ENCODE results near the gene MAN1C1.

Gene MAN1C1

GRCh38 chr1:25816112-25816718 is 199.6 kb downstream of the MAN1C1 start:
- DNase-seq: peak in 1 of 10 donors; percentile 67
- intact Hi-C loops (cut with DNase I): loop anchor here (10.0 kb wide), 1 partner anchor 381 kb away; the partner anchor contains the start of gene MACO1

- DNase-seq: no peak
- intact Hi-C loops (cut with DNase I): loop anchor here (10.0 kb wide), 1 partner anchor 383 kb away; the partner anchor contains the start of gene MACO1
These were observed 201.4 kb downstream of the MAN1C1 start for GRCh38 chr1:25817840-25818501.

- no peak for DNase-seq
- intact Hi-C loops (cut with DNase I): loop anchor here (10.0 kb wide), 1 partner anchor 384 kb away; the partner anchor contains the start of gene MACO1
These were observed 202.0 kb downstream of the MAN1C1 start for GRCh38 chr1:25818569-25818968.

- DNase-seq: peak; percentile 86 to 98 (median 88)
- intact Hi-C loops (cut with DNase I): loop anchor here (10.0 kb wide), 1 partner anchor 385 kb away; the partner anchor contains the start of gene MACO1
These were observed 203.1 kb downstream of the MAN1C1 start, which contains the start of gene MTFR1L for GRCh38 chr1:25819491-25820246. MTFR1L (plus strand) TSS chr1:25819954; CDS start chr1:25823105, 3,151 bp downstream.

GRCh38 chr1:25820247-25821111 is 203.9 kb downstream of the MAN1C1 start:
- intact Hi-C loops (cut with DNase I): no loop called here
- peak in 2 of 10 donors; percentile 64 to 92 for DNase-seq

- DNase-seq: no peak
- intact Hi-C loops (cut with DNase I): no loop called here
These were observed 204.5 kb downstream of the MAN1C1 start for GRCh38 chr1:25821112-25821476.

- DNase-seq: no peak
- intact Hi-C loops (cut with DNase I): no loop called here
These were observed 205.1 kb downstream of the MAN1C1 start for GRCh38 chr1:25821630-25822091.

- intact Hi-C loops (cut with DNase I): no loop called here
- DNase-seq: no peak
These were observed 209.0 kb downstream of the MAN1C1 start for GRCh38 chr1:25825605-25826004.

GRCh38 chr1:25826571-25826970 is 210.0 kb downstream of the MAN1C1 start:
- DNase-seq: no peak
- intact Hi-C loops (cut with DNase I): no loop called here

- DNase-seq: no peak
- intact Hi-C loops (cut with DNase I): no loop called here
These were observed 211.9 kb downstream of the MAN1C1 start for GRCh38 chr1:25828491-25828890.

GRCh38 chr1:25829046-25829445 is 212.5 kb downstream of the MAN1C1 start:
- intact Hi-C loops (cut with DNase I): no loop called here
- no peak for DNase-seq

- intact Hi-C loops (cut with DNase I): no loop called here
- DNase-seq: no peak
These were observed 215.1 kb downstream of the MAN1C1 start for GRCh38 chr1:25831569-25832196.

- no peak for DNase-seq
These were observed 215.9 kb downstream of the MAN1C1 start for GRCh38 chr1:25832336-25833037.

GRCh38 chr1:25833158-25833557 is 216.6 kb downstream of the MAN1C1 start:
- intact Hi-C loops (cut with DNase I): no loop called here
- DNase-seq: no peak

More at GRCh38 chr1:25832336-25833037, 215.9 kb downstream of the MAN1C1 start:
- intact Hi-C loops (cut with DNase I): no loop called here

Measured in posterior cingulate gyrus (tissue), 11 donors.